HCT116 (cell line): Measurements from ENCODE around the gene PRPF31. TPM values are rescaled to one million over a fixed set of nuclear protein-coding genes. Genes with fewer than 3 reads are reported as not detected.

ENCODE experiments used
- ELF1 ChIP-seq: IDR thresholded peaks from 2 replicates; pipeline ENCODE4 v1.6.1; 2012; ENCODE audit warnings: low read depth, borderline replicate concordance
- EZH2phosphoT487 ChIP-seq: fragments of 200-600 bp; IDR thresholded peaks from 2 replicates; pipeline ENCODE4 v1.6.1; 2018; ENCODE audit warnings: antibody characterized with exemption, borderline replicate concordance
- FOSL1 ChIP-seq: IDR thresholded peaks from 2 replicates; pipeline ENCODE4 v1.6.1; 2012; ENCODE audit warnings: low read depth
- POLR2A ChIP-seq: IDR thresholded peaks from 2 replicates; pipeline ENCODE4 v1.7.0; 2011; ENCODE audit warnings: borderline replicate concordance; ENCODE audit not compliant: insufficient read depth, insufficient read length; ENCODE audit errors: extremely low read depth
- SIN3A ChIP-seq: IDR thresholded peaks from 2 replicates; pipeline ENCODE4 v1.6.1; 2012; ENCODE audit warnings: low read depth
- SRF ChIP-seq: IDR thresholded peaks from 2 replicates; pipeline ENCODE4 v1.6.1; 2012; ENCODE audit warnings: low read depth
- TCF7L2 ChIP-seq: IDR thresholded peaks from 2 replicates; pipeline ENCODE4 v1.7.0; 2011; ENCODE audit warnings: borderline replicate concordance, inconsistent platforms; ENCODE audit not compliant: insufficient read depth, insufficient read length; ENCODE audit errors: extremely low read depth
- ZFX ChIP-seq: fragments of 450-650 bp; IDR thresholded peaks from 2 replicates; pipeline ENCODE4 v1.6.1; 2017
- total RNA-seq: library from RNA; stranded (reverse); gene quantifications from one replicate; pipeline ENCODE4 v1.2.1, GENCODE V29; 2021; ENCODE audit not compliant: unreplicated experiment
- TF ChIP-seq, protein P1 (sequence below): IDR thresholded peaks from 2 replicates; pipeline ENCODE4 v1.6.1; 2012
- TF ChIP-seq, protein P2 (sequence below), 3 experiments: fragments of 200-600 bp in 1 of 3; sonication (generic) in 1 of 3; IDR thresholded peaks in 2 of 3; conservative IDR thresholded peaks in 1 of 3; 2 replicates each; pipeline ENCODE4 v1.5.1; 2012 to 2017; ENCODE audit warnings: low read depth in 2 of 3, low read length in 2 of 3, antibody characterized with exemption in 1 of 3, borderline replicate concordance in 1 of 3, control low read depth in 1 of 3, mild to moderate bottlenecking in 1 of 3, mixed read lengths in 1 of 3, mixed run types in 1 of 3, moderate library complexity in 1 of 3; ENCODE audit not compliant: insufficient read depth in 1 of 3
- TF ChIP-seq, protein P3 (sequence below): IDR thresholded peaks from 2 replicates; pipeline ENCODE4 v1.6.1; 2012

Gene PRPF31
- total RNA-seq, 1 experiment from 2014 or later = 99.0 TPM

DNA sequence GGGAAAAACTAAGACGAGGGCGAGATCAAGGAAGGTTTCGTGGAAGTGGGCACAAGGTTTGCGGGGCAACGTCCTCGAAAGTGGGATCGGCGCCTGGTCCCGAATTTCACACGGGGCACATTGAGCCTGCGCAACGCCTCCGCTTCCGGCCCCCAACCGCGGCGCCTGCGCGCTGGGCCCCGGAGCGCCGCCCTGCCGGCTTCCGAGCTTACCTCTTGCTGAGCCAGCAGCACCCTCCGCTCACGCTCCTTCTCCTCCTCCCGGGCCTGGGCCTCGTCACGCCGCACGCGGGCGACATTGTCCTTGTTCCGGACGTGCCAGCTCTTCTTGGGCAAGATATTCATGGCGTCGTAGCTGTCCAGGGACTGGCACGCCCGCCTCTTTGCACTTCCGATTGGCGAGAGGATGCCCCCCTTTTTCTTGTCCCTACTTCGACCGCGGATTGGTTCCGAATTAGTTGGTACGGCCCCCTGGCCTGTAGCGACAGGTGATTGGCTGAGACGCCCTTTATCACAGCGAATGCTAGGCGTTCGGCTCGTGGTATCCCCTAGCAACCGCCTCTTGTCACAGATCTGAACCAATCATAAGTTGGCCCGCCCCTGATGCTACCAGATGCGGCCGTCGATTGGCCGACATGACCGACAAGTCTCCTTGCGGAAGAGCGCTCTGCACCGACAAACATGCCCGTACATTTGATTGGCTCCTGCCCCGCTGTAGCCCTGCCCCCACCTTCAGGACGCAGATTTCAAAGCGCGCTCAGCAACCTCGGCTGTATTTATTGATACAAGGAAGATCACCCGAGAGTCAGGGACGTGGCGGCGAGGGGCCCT, 44.0 kb downstream of the PRPF31 start, which contains the start of gene LENG1 (continued):
- TF ChIP-seq, protein P1, sequence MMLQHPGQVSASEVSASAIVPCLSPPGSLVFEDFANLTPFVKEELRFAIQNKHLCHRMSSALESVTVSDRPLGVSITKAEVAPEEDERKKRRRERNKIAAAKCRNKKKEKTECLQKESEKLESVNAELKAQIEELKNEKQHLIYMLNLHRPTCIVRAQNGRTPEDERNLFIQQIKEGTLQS = no peak
- TF ChIP-seq SIN3A (peak; percentile 89), EZH2phosphoT487 (no peak), SRF (no peak), ZFX (no peak), TCF7L2 (peak; percentile 78), ELF1 (peak; percentile 81; the same call in 1 of the 2 replicates), POLR2A (peak; percentile 61), FOSL1 (no peak)
- TF ChIP-seq, protein P2, sequence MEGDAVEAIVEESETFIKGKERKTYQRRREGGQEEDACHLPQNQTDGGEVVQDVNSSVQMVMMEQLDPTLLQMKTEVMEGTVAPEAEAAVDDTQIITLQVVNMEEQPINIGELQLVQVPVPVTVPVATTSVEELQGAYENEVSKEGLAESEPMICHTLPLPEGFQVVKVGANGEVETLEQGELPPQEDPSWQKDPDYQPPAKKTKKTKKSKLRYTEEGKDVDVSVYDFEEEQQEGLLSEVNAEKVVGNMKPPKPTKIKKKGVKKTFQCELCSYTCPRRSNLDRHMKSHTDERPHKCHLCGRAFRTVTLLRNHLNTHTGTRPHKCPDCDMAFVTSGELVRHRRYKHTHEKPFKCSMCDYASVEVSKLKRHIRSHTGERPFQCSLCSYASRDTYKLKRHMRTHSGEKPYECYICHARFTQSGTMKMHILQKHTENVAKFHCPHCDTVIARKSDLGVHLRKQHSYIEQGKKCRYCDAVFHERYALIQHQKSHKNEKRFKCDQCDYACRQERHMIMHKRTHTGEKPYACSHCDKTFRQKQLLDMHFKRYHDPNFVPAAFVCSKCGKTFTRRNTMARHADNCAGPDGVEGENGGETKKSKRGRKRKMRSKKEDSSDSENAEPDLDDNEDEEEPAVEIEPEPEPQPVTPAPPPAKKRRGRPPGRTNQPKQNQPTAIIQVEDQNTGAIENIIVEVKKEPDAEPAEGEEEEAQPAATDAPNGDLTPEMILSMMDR (IDR thresholded peaks at IDR 0.05 in 2 of 3, conservative IDR thresholded peaks at IDR 0.05 in 1 of 3; ENCODE audit: borderline replicate concordance in 1 of 3, insufficient read depth in 1 of 3, low read depth in 2 of 3, low read length in 2 of 3) = 0 out of 6 replicates have a peak, but pooled peaks of 2 of the 3 experiments have one; percentile 11 to 19
- TF ChIP-seq, protein P3, sequence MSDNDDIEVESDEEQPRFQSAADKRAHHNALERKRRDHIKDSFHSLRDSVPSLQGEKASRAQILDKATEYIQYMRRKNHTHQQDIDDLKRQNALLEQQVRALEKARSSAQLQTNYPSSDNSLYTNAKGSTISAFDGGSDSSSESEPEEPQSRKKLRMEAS = peak; percentile 91
